IPS-18a (cell line): ENCODE measurements around the gene DUSP28.

ENCODE experiments used
- H3K27ac ChIP-seq: one replicate; pipeline ENCODE4 v1.5.1; 2013; ENCODE audit warnings: low read length
- H3K27me3 ChIP-seq: one replicate; pipeline ENCODE4 v1.6.1; 2013; ENCODE audit warnings: mild to moderate bottlenecking, low read length; ENCODE audit not compliant: control insufficient read depth, insufficient read depth
- H3K36me3 ChIP-seq: one replicate; pipeline ENCODE4 v1.6.1; 2013; ENCODE audit warnings: low read depth, low read length; ENCODE audit not compliant: control insufficient read depth
- H3K4me1 ChIP-seq: one replicate; pipeline ENCODE4 v1.6.1; 2013; ENCODE audit warnings: low read depth, low read length; ENCODE audit not compliant: control insufficient read depth
- H3K4me3 ChIP-seq: one replicate; pipeline ENCODE4 v1.5.1; 2013; ENCODE audit warnings: low read length
- H3K9ac ChIP-seq: one replicate; pipeline ENCODE4 v1.6.1; 2013; ENCODE audit warnings: mild to moderate bottlenecking, low read length, moderate library complexity
- H3K9me3 ChIP-seq: one replicate; pipeline ENCODE4 v1.6.1; 2013; ENCODE audit warnings: low read depth, low read length; ENCODE audit not compliant: control insufficient read depth

DUSP28 gene

DNA sequence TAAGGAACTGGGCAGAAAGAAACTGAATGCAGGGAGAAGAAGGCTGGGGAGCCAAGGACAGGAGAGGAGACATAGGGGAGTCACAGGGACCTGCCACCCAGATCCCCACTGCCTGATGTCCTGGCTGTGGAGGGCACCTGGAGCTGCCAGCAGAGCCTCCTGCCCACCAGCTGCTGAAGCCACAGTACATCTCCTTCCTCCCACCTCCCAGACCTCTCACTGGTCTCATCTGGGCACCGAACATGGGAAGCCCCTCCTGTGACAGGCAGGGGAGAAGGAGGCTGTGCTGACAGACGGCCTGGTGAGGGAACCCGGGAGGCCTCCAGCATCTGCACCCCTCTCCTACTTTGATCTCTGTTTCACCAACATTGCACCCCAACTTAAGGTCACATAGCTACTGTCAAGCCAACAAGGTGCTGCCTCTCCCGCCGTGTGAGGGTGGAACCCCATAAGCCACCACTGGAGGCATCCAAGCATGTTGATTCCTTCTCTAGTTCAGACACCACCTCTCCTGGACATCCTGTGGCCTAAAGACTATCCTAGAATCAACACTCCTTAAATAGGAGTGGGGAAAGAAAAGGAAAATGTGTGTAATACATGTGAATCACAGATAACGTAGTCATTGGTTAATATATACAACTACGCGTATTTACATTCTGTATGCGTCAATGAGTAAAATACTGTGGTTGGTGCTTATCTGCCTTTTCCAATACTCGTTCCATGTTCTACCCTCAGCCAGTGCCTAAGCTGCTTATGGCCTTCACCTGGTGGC lies 4.6 kb downstream of the DUSP28 start:
- H3K27ac ChIP-seq, result no peak overlapping the region

DNA sequence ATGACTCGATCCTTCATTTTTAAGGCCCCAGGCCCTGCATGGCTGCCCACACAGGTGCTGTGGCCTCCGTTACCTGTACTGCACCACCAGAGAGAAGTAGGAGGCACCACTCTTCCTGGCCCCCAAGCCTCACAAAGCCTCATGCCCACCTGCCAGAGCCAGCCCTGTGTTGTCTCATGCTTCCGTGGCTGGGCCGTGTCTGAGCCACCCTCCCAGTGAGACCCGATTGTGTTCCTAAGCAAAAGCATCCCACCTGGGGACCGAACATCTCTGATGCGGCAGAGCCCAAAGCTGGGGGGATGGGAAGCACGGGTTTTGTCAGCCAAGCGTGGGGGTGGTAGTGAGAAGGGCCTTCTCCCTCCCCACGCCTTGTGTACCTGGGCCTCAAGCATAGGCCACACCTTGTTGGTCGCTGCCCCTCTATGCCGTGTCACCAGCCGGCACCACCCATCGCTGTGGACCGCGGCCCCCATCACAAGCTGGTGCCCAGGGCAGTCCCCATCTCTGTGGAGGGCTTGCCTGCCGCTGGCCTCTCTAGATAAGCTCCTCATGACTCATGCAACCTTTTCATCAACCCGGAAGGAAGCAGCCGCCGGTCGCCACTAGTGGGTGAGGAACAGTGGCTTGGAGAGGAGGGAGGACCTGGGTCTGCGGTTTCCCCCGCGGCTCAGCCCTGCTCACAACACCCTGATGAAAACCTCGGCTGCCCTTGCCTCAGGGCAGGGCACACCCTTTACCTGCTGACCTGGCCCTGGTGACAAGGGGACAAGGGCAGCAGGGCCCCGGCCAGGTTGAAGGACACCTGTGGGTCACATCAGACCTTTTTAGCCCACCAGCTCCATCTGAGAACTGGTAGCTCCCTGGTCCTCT lies 5.4 kb downstream of the DUSP28 start:
- Histone ChIP-seq H3K4me1 (peaks cover 3% of the 10 kb centered on the region), H3K9me3 (no peaks in the 10 kb centered on the region), H3K27me3 (peaks cover 35% of the 10 kb centered on the region), H3K9ac (no peak overlapping the region), H3K27ac (no peak overlapping the region), H3K36me3 (no peaks in the 10 kb centered on the region), H3K4me3 (no peak overlapping the region)

More for the DNA sequence above, 4.6 kb downstream of the DUSP28 start:
- Histone ChIP-seq H3K9me3 (no peaks in the 10 kb centered on the region), H3K36me3 (no peaks in the 10 kb centered on the region), H3K27me3 (peaks cover 31% of the 10 kb centered on the region), H3K4me3 (no peak overlapping the region), H3K9ac (no peak overlapping the region), H3K4me1 (peaks cover 5% of the 10 kb centered on the region)

DNA sequence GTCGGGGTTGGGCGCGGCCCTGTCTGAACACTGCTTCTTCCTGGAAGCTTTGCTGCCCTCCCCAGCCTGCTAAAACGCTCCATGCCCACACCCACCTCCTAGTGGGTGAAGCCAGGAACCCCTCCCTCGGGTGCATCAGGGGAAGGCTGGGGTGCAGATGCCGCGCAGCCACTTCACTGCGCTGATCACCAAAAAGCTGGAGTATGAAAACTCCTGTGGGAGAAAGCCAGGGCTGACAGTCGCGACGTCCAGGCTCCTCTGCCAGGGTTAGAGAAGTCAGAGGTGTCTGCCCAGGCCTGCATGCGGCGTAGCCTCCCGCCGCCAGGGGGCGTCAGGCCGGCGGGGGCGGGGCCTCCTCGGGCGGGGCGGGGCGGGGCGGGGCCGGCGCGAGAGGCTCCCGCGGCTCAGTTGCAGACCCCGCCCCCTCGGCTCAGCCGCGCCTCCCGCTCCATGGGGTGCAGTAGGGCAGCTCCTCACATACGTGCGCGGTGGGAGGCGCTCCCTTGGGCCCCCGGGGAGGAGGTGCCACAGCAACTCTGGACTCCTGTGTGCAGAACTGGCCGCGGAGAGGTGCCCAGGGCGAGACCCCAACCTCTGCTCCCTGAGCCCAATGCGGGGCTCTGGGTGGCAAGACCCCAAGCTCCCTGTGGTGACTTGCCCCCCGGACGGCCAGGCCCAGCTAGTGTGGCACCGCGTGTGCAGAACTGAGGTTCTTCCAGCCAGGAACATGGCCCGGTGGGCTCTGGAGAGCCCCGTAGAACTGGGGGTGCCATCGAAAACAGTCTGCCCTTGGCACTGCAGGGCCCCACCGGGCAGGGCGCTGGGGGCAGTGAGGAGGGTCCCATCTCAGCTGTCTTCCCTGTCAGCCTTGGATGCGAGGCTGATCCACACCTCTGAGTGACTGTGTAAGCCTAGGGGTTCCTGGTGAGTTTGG lies 6.3 kb downstream of the DUSP28 start:
- Histone ChIP-seq H3K27me3 (peaks cover 38% of the 10 kb centered on the region), H3K36me3 (no peaks in the 10 kb centered on the region), H3K4me3 (no peak overlapping the region), H3K9ac (no peak overlapping the region), H3K9me3 (no peaks in the 10 kb centered on the region), H3K27ac (no peak overlapping the region), H3K4me1 (peaks cover 2% of the 10 kb centered on the region)

DNA sequence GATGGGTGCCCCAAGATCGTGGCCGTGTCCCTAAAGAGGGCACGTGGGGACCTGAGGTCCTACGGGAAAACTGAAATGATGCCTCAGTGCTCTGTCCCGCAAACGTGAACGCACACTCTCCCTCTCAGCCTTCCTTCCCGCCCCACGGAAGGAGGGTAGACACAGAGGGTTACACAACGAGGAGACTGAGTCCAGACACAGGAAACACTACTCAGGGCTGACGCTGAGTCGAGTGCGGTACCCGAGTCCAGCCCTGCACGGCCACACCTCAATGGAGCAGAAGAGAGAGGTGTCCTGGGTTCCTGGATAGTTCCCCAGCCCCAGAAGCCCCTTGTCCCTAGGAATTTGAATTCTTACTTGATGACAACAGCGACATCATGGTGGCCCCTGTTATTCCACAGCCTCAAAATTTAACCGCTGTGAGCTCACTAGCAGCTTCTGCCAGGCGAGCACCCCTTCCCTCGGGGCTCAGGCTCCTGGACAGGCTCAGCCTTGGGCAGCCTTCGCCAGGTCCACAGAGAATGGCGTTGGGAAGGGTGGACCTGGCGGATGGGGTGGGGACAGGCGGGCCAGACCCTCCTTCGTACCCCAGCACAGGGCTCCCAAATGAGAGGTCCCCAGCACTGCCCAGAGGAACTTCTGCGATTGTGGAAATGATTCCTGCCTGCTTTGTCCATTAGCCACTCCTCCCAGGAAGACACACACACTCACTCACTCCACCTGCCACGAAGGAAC lies 7.1 kb downstream of the DUSP28 start:
- Histone ChIP-seq H3K27me3 (peaks cover 38% of the 10 kb centered on the region), H3K36me3 (no peaks in the 10 kb centered on the region), H3K9ac (no peak overlapping the region), H3K27ac (no peak overlapping the region), H3K4me3 (peak overlapping the region; percentile 51), H3K4me1 (no peaks in the 10 kb centered on the region), H3K9me3 (no peaks in the 10 kb centered on the region)

- Histone ChIP-seq H3K9me3 (no peaks in the 10 kb centered on the region), H3K36me3 (no peaks in the 10 kb centered on the region), H3K27me3 (peaks cover 38% of the 10 kb centered on the region), H3K27ac (no peak within 1 kb of the TSS), H3K4me1 (no peaks in the 10 kb centered on the region), H3K9ac (no peak within 1 kb of the TSS), H3K4me3 (peak within 1 kb of the TSS; percentile 51)
Observed at GRCh38 chr2:240567872-240568677, 7.9 kb downstream of the DUSP28 start, which contains the start of gene RNPEPL1. RNPEPL1 (plus strand) TSS chr2:240568484; CDS start chr2:240568587, 103 bp downstream.

- H3K36me3 ChIP-seq, result no peaks in the 10 kb centered on the region
- peaks cover 38% of the 10 kb centered on the region for H3K27me3 ChIP-seq
- H3K27ac ChIP-seq, result no peak overlapping the region
- H3K4me3 ChIP-seq, result peak overlapping the region; percentile 46
- no peaks in the 10 kb centered on the region for H3K4me1 ChIP-seq
- no peaks in the 10 kb centered on the region for H3K9me3 ChIP-seq
- no peak overlapping the region for H3K9ac ChIP-seq
Observed at GRCh38 chr2:240568678-240569522, 8.7 kb downstream of the DUSP28 start.

DNA sequence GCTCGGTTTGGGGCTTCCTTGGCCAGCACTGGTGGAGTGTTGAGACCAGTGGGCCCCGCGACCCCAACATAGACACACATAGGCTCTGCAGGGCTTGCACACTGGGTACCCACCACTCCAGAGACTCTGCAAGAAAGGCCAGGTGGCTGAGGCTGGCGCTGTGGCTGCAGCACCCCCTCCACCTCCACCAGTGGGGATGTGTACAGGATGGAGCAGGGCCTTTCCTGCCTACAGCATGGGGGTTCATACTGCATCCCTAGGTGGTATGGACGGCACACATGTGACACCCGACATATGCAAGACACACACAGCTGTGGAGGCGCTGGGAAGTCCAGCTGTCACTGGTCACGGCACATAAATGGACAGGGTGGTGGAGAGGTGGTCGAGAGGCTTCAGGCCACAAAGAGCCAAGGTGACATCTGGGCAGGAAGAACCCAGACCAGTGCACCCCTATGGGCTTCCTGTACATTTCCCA lies 9.4 kb downstream of the DUSP28 start:
- H3K4me1 ChIP-seq, result no peaks in the 10 kb centered on the region
- H3K27ac ChIP-seq, result no peak overlapping the region
- no peak overlapping the region for H3K9ac ChIP-seq
- H3K4me3 ChIP-seq, result peak overlapping the region; percentile 46
- H3K9me3 ChIP-seq, result no peaks in the 10 kb centered on the region
- H3K27me3 ChIP-seq, result peaks cover 38% of the 10 kb centered on the region
- H3K36me3 ChIP-seq, result no peaks in the 10 kb centered on the region

GRCh38 chr2:240569998-240570530 lies 9.9 kb downstream of the DUSP28 start:
- no peak overlapping the region for H3K27ac ChIP-seq
- no peak overlapping the region for H3K4me3 ChIP-seq

GRCh38 chr2:240570531-240571313 lies 10.6 kb downstream of the DUSP28 start:
- H3K36me3 ChIP-seq, result no peaks in the 10 kb centered on the region
- H3K9ac ChIP-seq, result no peak overlapping the region
- H3K9me3 ChIP-seq, result no peaks in the 10 kb centered on the region
- peaks cover 38% of the 10 kb centered on the region for H3K27me3 ChIP-seq
- H3K4me1 ChIP-seq, result no peaks in the 10 kb centered on the region
- H3K4me3 ChIP-seq, result no peak overlapping the region
- H3K27ac ChIP-seq, result no peak overlapping the region

More at GRCh38 chr2:240569998-240570530, 9.9 kb downstream of the DUSP28 start:
- Histone ChIP-seq H3K36me3 (no peaks in the 10 kb centered on the region), H3K27me3 (peaks cover 38% of the 10 kb centered on the region), H3K9me3 (no peaks in the 10 kb centered on the region), H3K4me1 (no peaks in the 10 kb centered on the region), H3K9ac (no peak overlapping the region)
